HepG2 (cell line): ENCODE measurements around the gene BICRA. TPM values are rescaled to one million over a fixed set of nuclear protein-coding genes. Genes with fewer than 3 reads are reported as not detected.
A peak's percentile ranks its signal among the peaks of the same experiment; 100 is the strongest.

ENCODE experiments used
- CBFB ChIP-seq: sonication (generic); formaldehyde crosslinking; IDR thresholded peaks from 2 replicates; pipeline ENCODE4 v1.4.0; 2020; ENCODE audit warnings: missing genetic modification reagents
- ESRRA ChIP-seq: sonication (generic); formaldehyde crosslinking; IDR thresholded peaks from 2 replicates; pipeline ENCODE4 v1.5.1; 2020; ENCODE audit warnings: mild to moderate bottlenecking, low read depth, missing genetic modification reagents
- HDAC2 ChIP-seq: sonication (generic); formaldehyde crosslinking; IDR thresholded peaks from 2 replicates; pipeline ENCODE4 v1.4.0; 2020; ENCODE audit warnings: missing genetic modification reagents
- KMT2A ChIP-seq: sonication (generic); formaldehyde crosslinking; IDR thresholded peaks from 2 replicates; pipeline ENCODE4 v1.4.0; 2020; ENCODE audit warnings: missing genetic modification reagents
- MAFG ChIP-seq: sonication (generic); formaldehyde crosslinking; IDR thresholded peaks from 2 replicates; pipeline ENCODE4 v1.5.1; 2020; ENCODE audit warnings: mild to moderate bottlenecking, missing genetic modification reagents
- MED8 ChIP-seq: sonication (generic); formaldehyde crosslinking; IDR thresholded peaks from 2 replicates; pipeline ENCODE4 v1.8.1; 2023; ENCODE audit warnings: mild to moderate bottlenecking, missing genetic modification reagents; ENCODE audit not compliant: insufficient replicate concordance
- PAF1 ChIP-seq: IDR thresholded peaks from 2 replicates; pipeline ENCODE4 v1.6.1; 2016; ENCODE audit warnings: missing genetic modification reagents, missing compliant biosample characterization
- PHB2 ChIP-seq: fragments of 450-650 bp; IDR thresholded peaks from 2 replicates; pipeline ENCODE4 v1.6.1; 2018; ENCODE audit not compliant: partially characterized antibody
- POLR2A ChIP-seq, 2 experiments: IDR thresholded peaks; 2 replicates each; pipeline ENCODE4 v1.6.1; 2011; ENCODE audit warnings: low read depth in 2 of 2, low read length in 2 of 2, mild to moderate bottlenecking in 1 of 2, moderate library complexity in 1 of 2; ENCODE audit not compliant: insufficient read depth in 1 of 2
- ZNF256 ChIP-seq: sonication (generic); formaldehyde crosslinking; conservative IDR thresholded peaks from 2 replicates; pipeline ENCODE4 v1.4.0; 2020; ENCODE audit warnings: missing genetic modification reagents
- ZNF280D ChIP-seq: sonication (generic); formaldehyde crosslinking; IDR thresholded peaks from 2 replicates; pipeline ENCODE4 v1.5.1; 2020; ENCODE audit warnings: mild to moderate bottlenecking, missing genetic modification reagents
- ZNF337 ChIP-seq: sonication (generic); formaldehyde crosslinking; IDR thresholded peaks from 2 replicates; pipeline ENCODE4 v1.5.1; 2020; ENCODE audit warnings: missing genetic modification reagents, low read depth, mild to moderate bottlenecking, borderline replicate concordance
- ZNF407 ChIP-seq: sonication (generic); formaldehyde crosslinking; IDR thresholded peaks from one replicate; pipeline ENCODE4 v1.5.1; 2020; ENCODE audit warnings: mild to moderate bottlenecking, missing genetic modification reagents; ENCODE audit errors: not compliant biosample characterization
- ZNF644 ChIP-seq: IDR thresholded peaks from 2 replicates; pipeline ENCODE4 v1.6.1; 2016; ENCODE audit warnings: low read depth
- ZSCAN9 ChIP-seq: IDR thresholded peaks from 2 replicates; pipeline ENCODE4 v1.6.1; 2016; ENCODE audit warnings: borderline replicate concordance
- polyA plus RNA-seq, 8 experiments: library from polyadenylated mRNA; depleted of rRNA in 3 of 8; stranded (reverse) in 7 of 8; unstranded in 1 of 8; fragments of >200 nt; fragmentation: Illumina TruSeq in 4 of 8; extraction: Trizol in 4 of 8; gene quantifications; 2 replicates each; pipeline versions ENCODE4 v1.2.1 to v1.2.3, GENCODE V29; 2011 to 2016; ENCODE audit warnings: low read depth in 4 of 8, missing spikeins in 1 of 8, mixed read lengths in 1 of 8; ENCODE audit not compliant: insufficient read depth in 1 of 8
- total RNA-seq, 5 experiments: library from RNA; depleted of rRNA; stranded (reverse); fragments of >200 nt; fragmentation: Illumina TruSeq; extraction: Trizol; gene quantifications; 2 replicates each; pipeline ENCODE4 v1.2.3, GENCODE V29; 2016; ENCODE audit warnings: low read depth in 1 of 5

Gene BICRA
- total and polyA plus RNA-seq, 2 of the 13 experiments (the other 11 are each of a cell fraction or from before 2014, with no cell fraction given), result 0.55 to 0.71 TPM

GRCh38 chr19:47609906-47610894, 1.3 kb downstream of the BICRA start (continued):
- TF ChIP-seq CBFB (CRISPR knock-in tag) (no peak), ZNF337 (CRISPR knock-in tag) (0 out of 2 replicates have a peak, but pooled peaks have one; percentile 37), ESRRA (CRISPR knock-in tag) (no peak), ZSCAN9 (no peak), ZNF256 (CRISPR knock-in tag) (0 out of 2 replicates have a peak, but pooled peaks have one; percentile 36), ZNF280D (CRISPR knock-in tag) (0 out of 2 replicates have a peak, but pooled peaks have one; percentile 22), MED8 (CRISPR knock-in tag) (no peak), ZNF644 (CRISPR knock-in tag) (no peak), PHB2 (no peak), POLR2A (IDR thresholded peaks at IDR 0.05; ENCODE audit: insufficient read depth in 1 of 2, low read depth in 2 of 2, low read length in 2 of 2) (0 out of 4 replicates have a peak, but pooled peaks of 1 of the 2 experiments have one; percentile 19), MAFG (no peak), HDAC2 (no peak), PAF1 (no peak), ZNF407 (no peak), KMT2A (CRISPR knock-in tag) (0 out of 2 replicates have a peak, but pooled peaks have one; percentile 27)
